HUES48 (cell line): ENCODE measurements around the gene KIF4A.
A peak's percentile ranks its signal among the peaks of the same experiment; 100 is the strongest.
"Not testable (repeated sequence)": the region's sequence is repeated elsewhere in the genome, so short reads cannot be mapped to it uniquely, and the experiment has no call there.

Source experiments
- H3K27ac ChIP-seq: one replicate; pipeline ENCODE4 v1.7.0; 2013; ENCODE audit warnings: low read depth, low read length, inconsistent platforms
- H3K27me3 ChIP-seq: 2 replicates; pipeline ENCODE4 v1.6.1; 2013; ENCODE audit warnings: mild to moderate bottlenecking, low read length; ENCODE audit not compliant: control insufficient read depth, insufficient read depth
- H3K36me3 ChIP-seq: 2 replicates; pipeline ENCODE4 v1.6.1; 2013; ENCODE audit warnings: low read length; ENCODE audit not compliant: control insufficient read depth, insufficient read depth
- H3K4me1 ChIP-seq: 2 replicates; pipeline ENCODE4 v1.6.1; 2013; ENCODE audit warnings: mild to moderate bottlenecking, low read length; ENCODE audit not compliant: control insufficient read depth, insufficient read depth
- H3K4me3 ChIP-seq: 2 replicates; pipeline ENCODE4 v1.5.1; 2013; ENCODE audit warnings: mild to moderate bottlenecking, low read depth, low read length
- H3K9ac ChIP-seq: 2 replicates; pipeline ENCODE4 v1.6.1; 2013; ENCODE audit warnings: mild to moderate bottlenecking, low read depth, low read length, moderate library complexity
- H3K9me3 ChIP-seq: 2 replicates; pipeline ENCODE4 v1.6.1; 2013; ENCODE audit warnings: low read length; ENCODE audit not compliant: control insufficient read depth, insufficient read depth

KIF4A gene

GRCh38 chrX:70257423-70258288 lies 32.2 kb upstream of the KIF4A start:
- no peak overlapping the region for H3K9ac ChIP-seq
- H3K36me3 ChIP-seq, result no peaks in the 10 kb centered on the region
- no peak overlapping the region for H3K4me3 ChIP-seq
- H3K4me1 ChIP-seq, result no peaks in the 10 kb centered on the region
- no peaks in the 10 kb centered on the region for H3K27me3 ChIP-seq
- H3K9me3 ChIP-seq, result peaks cover 41% of the 10 kb centered on the region
- H3K27ac ChIP-seq, result no peak overlapping the region

GRCh38 chrX:70260104-70260503 lies 29.8 kb upstream of the KIF4A start, which contains the start of gene P2RY4:
P2RY4 (minus strand) TSS chrX:70260204; CDS start chrX:70259624, 580 bp downstream.
- Histone ChIP-seq H3K4me3 (no peak within 1 kb of the TSS), H3K27ac (no peak within 1 kb of the TSS), H3K27me3 (no peaks in the 10 kb centered on the region), H3K9ac (no peak within 1 kb of the TSS), H3K9me3 (peaks cover 32% of the 10 kb centered on the region), H3K36me3 (no peaks in the 10 kb centered on the region), H3K4me1 (no peaks in the 10 kb centered on the region)

- no peaks in the 10 kb centered on the region for H3K36me3 ChIP-seq
These were observed 26.8 kb upstream of the KIF4A start for GRCh38 chrX:70262952-70263567.

DNA sequence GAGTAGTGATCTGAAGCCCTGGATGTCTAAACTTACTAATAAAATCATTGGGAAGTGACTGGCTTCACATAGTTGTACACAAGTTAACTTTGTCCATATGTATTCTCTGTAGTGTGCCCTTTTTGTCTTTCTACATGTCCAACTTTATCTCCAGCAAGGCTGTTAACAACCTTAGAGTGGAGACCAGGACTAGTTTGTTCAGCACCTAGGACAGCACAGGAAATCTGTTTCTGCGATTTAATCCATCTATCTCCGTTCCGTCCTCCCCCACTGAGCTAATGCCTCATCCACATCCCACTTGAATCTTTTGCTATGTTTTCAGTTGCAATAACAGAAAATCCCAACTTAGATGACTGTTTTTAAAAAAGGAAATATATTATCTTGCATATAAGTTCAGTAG lies 25.1 kb upstream of the KIF4A start:
- H3K36me3 ChIP-seq, result no peaks in the 10 kb centered on the region
- no peak overlapping the region for H3K4me3 ChIP-seq
- peaks cover 44% of the 10 kb centered on the region for H3K9me3 ChIP-seq
- H3K27ac ChIP-seq, result no peak overlapping the region
- no peaks in the 10 kb centered on the region for H3K4me1 ChIP-seq
- H3K27me3 ChIP-seq, result no peaks in the 10 kb centered on the region
- H3K9ac ChIP-seq, result no peak overlapping the region

More at GRCh38 chrX:70262952-70263567, 26.8 kb upstream of the KIF4A start:
- Histone ChIP-seq H3K4me1 (no peaks in the 10 kb centered on the region), H3K27me3 (no peaks in the 10 kb centered on the region), H3K9ac (no peak overlapping the region), H3K9me3 (peaks cover 44% of the 10 kb centered on the region), H3K27ac (no peak overlapping the region), H3K4me3 (no peak overlapping the region)

DNA sequence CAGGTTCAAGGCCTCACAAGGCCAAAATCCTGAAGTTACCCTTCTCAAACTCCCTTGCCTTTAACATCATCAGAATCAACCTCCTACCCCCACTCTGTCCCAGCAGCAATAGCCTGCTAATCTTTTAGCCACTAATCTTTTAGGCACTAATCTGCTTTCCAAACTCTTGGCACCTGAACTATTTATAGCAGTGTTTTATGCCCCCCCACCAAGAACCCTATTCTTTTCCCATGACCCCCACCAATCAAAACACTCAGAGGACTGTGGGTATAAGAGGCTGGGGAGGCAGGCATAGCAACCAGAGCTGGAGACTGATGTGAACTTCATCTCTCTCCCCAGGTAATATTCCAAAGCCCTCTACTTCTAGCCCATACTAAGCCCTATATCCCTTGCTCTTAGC lies 21.9 kb upstream of the KIF4A start, which contains the start of gene ARR3:
Gene ARR3 (plus strand): TSS at position 301 of the 400 bp plus-strand sequence. CDS start 1,052 bp downstream, outside the sequence.
- Histone ChIP-seq H3K36me3 (no peaks in the 10 kb centered on the region), H3K9me3 (peaks cover 43% of the 10 kb centered on the region), H3K9ac (no peak within 1 kb of the TSS), H3K27ac (no peak within 1 kb of the TSS), H3K4me1 (no peaks in the 10 kb centered on the region), H3K27me3 (no peaks in the 10 kb centered on the region), H3K4me3 (no peak within 1 kb of the TSS)

DNA sequence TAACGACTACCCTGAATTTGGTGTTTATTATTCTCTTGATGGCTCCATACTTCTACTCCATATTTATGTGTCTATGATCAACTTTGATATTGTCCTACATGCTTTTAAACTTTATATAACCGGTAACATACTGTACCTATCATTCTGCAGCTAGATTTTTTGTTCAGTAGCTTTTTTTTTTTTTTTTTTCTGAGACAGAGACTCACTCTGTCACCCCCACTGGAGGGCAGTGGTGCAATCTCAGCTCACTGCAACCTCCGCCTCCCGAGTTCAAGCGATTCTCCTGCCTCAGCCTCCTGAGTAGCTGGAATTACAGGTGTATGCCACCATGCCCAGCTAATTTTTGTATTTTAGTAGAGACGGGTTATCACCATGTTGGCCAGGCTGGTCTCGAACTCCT lies 15.9 kb upstream of the KIF4A start:
- not testable (repeated sequence) for H3K4me3 ChIP-seq, H3K9ac ChIP-seq, H3K36me3 ChIP-seq, H3K27ac ChIP-seq, H3K4me1 ChIP-seq, H3K27me3 ChIP-seq
- peaks cover 26% of the 10 kb centered on the region; the same call in 1 of the 2 replicates for H3K9me3 ChIP-seq

DNA sequence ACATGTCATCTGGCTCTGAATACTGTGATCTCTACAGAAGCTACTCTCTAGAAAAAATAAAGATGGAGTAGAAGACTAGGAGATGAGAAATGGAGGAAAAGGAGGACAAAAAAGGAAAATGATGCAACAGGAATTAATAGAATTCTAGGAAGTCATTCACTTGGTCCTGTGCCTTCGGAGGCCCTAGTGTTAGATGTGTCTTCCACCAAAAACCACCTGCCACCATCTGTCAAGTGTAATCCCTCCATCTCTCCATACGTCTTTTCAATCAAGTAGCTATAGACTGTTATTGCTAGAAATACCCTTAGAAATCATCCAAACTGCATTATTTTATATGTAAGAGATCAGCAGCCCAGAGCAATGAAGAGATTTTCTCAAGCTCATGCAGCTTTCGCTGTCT lies 10.8 kb upstream of the KIF4A start:
- Histone ChIP-seq H3K36me3 (no peaks in the 10 kb centered on the region), H3K4me3 (no peak overlapping the region), H3K27ac (no peak overlapping the region), H3K9ac (no peak overlapping the region), H3K27me3 (no peaks in the 10 kb centered on the region), H3K9me3 (peaks cover 37% of the 10 kb centered on the region), H3K4me1 (no peaks in the 10 kb centered on the region)

- no peaks in the 10 kb centered on the region for H3K4me1 ChIP-seq
- H3K9me3 ChIP-seq, result peaks cover 44% of the 10 kb centered on the region
- H3K27ac ChIP-seq, result no peak overlapping the region
- no peaks in the 10 kb centered on the region for H3K27me3 ChIP-seq
- no peak overlapping the region for H3K4me3 ChIP-seq
- H3K9ac ChIP-seq, result no peak overlapping the region
- H3K36me3 ChIP-seq, result no peaks in the 10 kb centered on the region
These were observed 9.3 kb upstream of the KIF4A start for GRCh38 chrX:70280573-70280972.

- Histone ChIP-seq H3K4me1 (no peaks in the 10 kb centered on the region), H3K27ac (no peak within 1 kb of the TSS), H3K4me3 (no peak within 1 kb of the TSS), H3K9ac (no peak within 1 kb of the TSS), H3K27me3 (no peaks in the 10 kb centered on the region), H3K36me3 (peaks cover 9% of the 10 kb centered on the region), H3K9me3 (peaks cover 50% of the 10 kb centered on the region)
These were observed 8.0 kb upstream of the KIF4A start, which contains the start of gene RAB41 for GRCh38 chrX:70281951-70282350. RAB41 (plus strand) TSS chrX:70282172; CDS start chrX:70282218, 46 bp downstream.

GRCh38 chrX:70289168-70289792 lies 624 bp upstream of the KIF4A start:
- Histone ChIP-seq H3K36me3 (peaks cover 43% of the 10 kb centered on the region), H3K4me1 (no peaks in the 10 kb centered on the region), H3K27me3 (no peaks in the 10 kb centered on the region), H3K9ac (no peak overlapping the region), H3K9me3 (peaks cover 42% of the 10 kb centered on the region), H3K27ac (no peak overlapping the region), H3K4me3 (peak overlapping the region; percentile 96)

DNA sequence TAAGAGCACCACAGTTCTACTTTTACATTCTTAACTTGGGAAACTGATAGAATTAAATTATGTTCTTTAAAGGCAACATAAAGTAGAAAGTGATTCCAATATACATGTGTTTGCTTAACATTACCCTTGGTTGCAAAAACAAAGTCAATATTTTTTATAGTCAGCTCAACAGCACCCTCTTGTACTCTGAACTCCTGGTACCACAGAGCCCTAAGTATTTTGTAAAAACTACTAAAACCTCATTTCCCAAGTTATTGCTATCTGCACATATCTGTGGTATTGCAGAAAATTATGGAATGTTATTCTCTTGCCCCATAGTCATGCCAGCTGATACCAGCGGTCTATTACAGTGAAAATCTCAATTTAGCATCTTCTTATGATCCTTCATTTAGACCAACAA lies 2.9 kb downstream of the KIF4A start:
- Histone ChIP-seq H3K9me3 (peaks cover 22% of the 10 kb centered on the region), H3K27me3 (no peaks in the 10 kb centered on the region), H3K9ac (no peak overlapping the region), H3K27ac (no peak overlapping the region), H3K4me3 (no peak overlapping the region), H3K4me1 (no peaks in the 10 kb centered on the region), H3K36me3 (peaks cover 37% of the 10 kb centered on the region)
